ENCODE results near the gene RASSF8.

Gene RASSF8

GRCh38 chr12:26037615-26038220, 79.2 kb downstream of the RASSF8 start:
- Histone ChIP-seq H3K4me1 (ENCODE audit: insufficient read depth, low read length, poor library complexity, severe bottlenecking) (peaks cover 2% of the 10 kb centered on the region), H4K20me1 (ENCODE audit: insufficient read depth, low read length, poor library complexity, severe bottlenecking) (no peaks in the 10 kb centered on the region), H3K4me3 (ENCODE audit: low read length, poor library complexity, severe bottlenecking) (no peak overlapping the region), H3K9me2 (replicated peaks; ENCODE audit: low read depth, low read length) (no peaks in the 10 kb centered on the region), H3K27me3 (ENCODE audit: insufficient read depth, low read length, poor library complexity, severe bottlenecking) (no peaks in the 10 kb centered on the region), H3K36me3 (ENCODE audit: insufficient read depth, low read length) (no peaks in the 10 kb centered on the region), H3F3A (ENCODE audit: low read depth) (no peaks in the 10 kb centered on the region), H2AFZ (ENCODE audit: low read length) (no peak overlapping the region), H3K9ac (ENCODE audit: low read depth, low read length, poor library complexity, severe bottlenecking) (no peak overlapping the region), H3K9me3 (ENCODE audit: insufficient read depth, low read depth, low read length) (no peaks in the 10 kb centered on the region), H3K4me2 (ENCODE audit: low read depth, low read length, poor library complexity, severe bottlenecking) (no peak overlapping the region), H3K79me2 (ENCODE audit: insufficient read depth, low read length) (no peaks in the 10 kb centered on the region)
- TF ChIP-seq EZH2phosphoT487 (IDR thresholded peaks at IDR 0.05; ENCODE audit: borderline replicate concordance), result no peak

DNA sequence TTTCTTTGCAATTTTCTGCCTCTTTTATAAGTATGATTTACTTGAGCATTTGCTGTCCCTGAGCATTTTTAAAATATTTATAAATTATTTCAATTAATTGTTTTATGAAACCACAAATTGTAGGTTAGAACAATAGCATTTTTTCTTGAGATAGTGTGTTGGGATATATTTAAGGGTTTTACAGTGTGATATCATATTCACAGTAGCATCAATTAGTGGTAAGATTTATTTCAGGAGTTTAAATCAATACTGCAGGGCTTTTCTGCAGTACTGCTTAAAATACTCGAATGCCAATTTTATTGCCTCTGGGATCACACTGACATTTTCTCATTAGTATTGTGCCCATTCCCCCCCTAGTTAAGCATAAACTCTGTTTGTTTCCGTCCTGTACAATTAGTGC, 84.2 kb downstream of the RASSF8 start:
- Histone ChIP-seq H3K9ac (ENCODE audit: low read depth, low read length, poor library complexity, severe bottlenecking) (no peak overlapping the region), H3K79me2 (ENCODE audit: insufficient read depth, low read length) (no peaks in the 10 kb centered on the region), H2AFZ (ENCODE audit: low read length) (no peak overlapping the region), H3K4me2 (ENCODE audit: low read depth, low read length, poor library complexity, severe bottlenecking) (no peak overlapping the region), H3K9me3 (ENCODE audit: insufficient read depth, low read depth, low read length) (no peaks in the 10 kb centered on the region), H3K4me3 (ENCODE audit: low read length, poor library complexity, severe bottlenecking) (no peak overlapping the region), H3K4me1 (ENCODE audit: insufficient read depth, low read length, poor library complexity, severe bottlenecking) (no peaks in the 10 kb centered on the region), H3K36me3 (ENCODE audit: insufficient read depth, low read length) (no peaks in the 10 kb centered on the region), H3K27me3 (ENCODE audit: insufficient read depth, low read length, poor library complexity, severe bottlenecking) (no peaks in the 10 kb centered on the region), H3K9me2 (replicated peaks; ENCODE audit: low read depth, low read length) (no peaks in the 10 kb centered on the region), H4K20me1 (ENCODE audit: insufficient read depth, low read length, poor library complexity, severe bottlenecking) (no peaks in the 10 kb centered on the region), H3F3A (ENCODE audit: low read depth) (no peaks in the 10 kb centered on the region)
- no peak for TF ChIP-seq EZH2phosphoT487 (IDR thresholded peaks at IDR 0.05; ENCODE audit: borderline replicate concordance)
- no peak for TF ChIP-seq CTCF (conservative IDR thresholded peaks at IDR 0.05; ENCODE audit: low read length)

GRCh38 chr12:26043135-26044006, 84.9 kb downstream of the RASSF8 start:
- H3K4me2 ChIP-seq (ENCODE audit: low read depth, low read length, poor library complexity, severe bottlenecking), result no peak overlapping the region
- H3F3A ChIP-seq (ENCODE audit: low read depth), result no peaks in the 10 kb centered on the region
- H4K20me1 ChIP-seq (ENCODE audit: insufficient read depth, low read length, poor library complexity, severe bottlenecking), result no peaks in the 10 kb centered on the region
- H3K27me3 ChIP-seq (ENCODE audit: insufficient read depth, low read length, poor library complexity, severe bottlenecking), result no peaks in the 10 kb centered on the region
- no peaks in the 10 kb centered on the region for H3K9me2 ChIP-seq (replicated peaks; ENCODE audit: low read depth, low read length)
- no peaks in the 10 kb centered on the region for H3K9me3 ChIP-seq (ENCODE audit: insufficient read depth, low read depth, low read length)
- no peaks in the 10 kb centered on the region for H3K36me3 ChIP-seq (ENCODE audit: insufficient read depth, low read length)
- no peaks in the 10 kb centered on the region for H3K4me1 ChIP-seq (ENCODE audit: insufficient read depth, low read length, poor library complexity, severe bottlenecking)
- H3K79me2 ChIP-seq (ENCODE audit: insufficient read depth, low read length), result no peaks in the 10 kb centered on the region
- H3K4me3 ChIP-seq (ENCODE audit: low read length, poor library complexity, severe bottlenecking), result no peak overlapping the region
- H2AFZ ChIP-seq (ENCODE audit: low read length), result no peak overlapping the region
- TF ChIP-seq EZH2phosphoT487 (IDR thresholded peaks at IDR 0.05; ENCODE audit: borderline replicate concordance) (no peak), CTCF (conservative IDR thresholded peaks at IDR 0.05; ENCODE audit: low read length) (no peak)
- H3K9ac ChIP-seq (ENCODE audit: low read depth, low read length, poor library complexity, severe bottlenecking), result no peak overlapping the region

Data from Loucy (cell line).